HCT116 (cell line): Measurements from ENCODE around the gene CPLX4. TPM values are rescaled to one million over a fixed set of nuclear protein-coding genes. Genes with fewer than 3 reads are reported as not detected.

Source experiments
- ATAC-seq: fragments of 200-7000 bp; cut with Tn5 transposase; 2 replicates; pipeline ENCODE4 v1.9.1; 2020; ENCODE audit warnings: mild to moderate bottlenecking, moderate library complexity
- BruUV-seq: library from RNA; stranded (reverse); fragments of 400-500 nt; replicated peaks from 2 replicates; lab custom pipeline; 2021; lab: Mats Ljungman, UMichigan
- CTCF ChIA-PET: fragments of 300-600 bp; sonication (Branson Sonifier 250); formaldehyde crosslinking; loops from one replicate; lab custom pipeline; 2021; ENCODE audit warnings: antibody characterized with exemption; lab: Charles Lee
- POLR2A ChIA-PET: fragments of 300-600, 350-600 bp; sonication (Branson Sonifier 250); formaldehyde crosslinking; loops from one replicate; lab custom pipeline; 2021; ENCODE audit warnings: antibody characterized with exemption; lab: Charles Lee
- RAD21 ChIA-PET, 2 experiments: fragments of 300-600 bp; sonication (Branson Sonifier 250); formaldehyde crosslinking; loops; one replicate each; lab custom pipeline; 2023; ENCODE audit warnings: low total read pairs in 2 of 2; ENCODE audit not compliant: uncharacterized antibody in 2 of 2, unreplicated experiment in 2 of 2, low non-redundant PET in 1 of 2; lab: Charles Lee
- DNase-seq: peaks from one replicate; pipeline ENCODE4 v3.0.0-alpha.2; 2010; ENCODE audit warnings: low read depth, low spot score
- H2AFZ ChIP-seq: fragments of 200-600 bp; shearing (Covaris generic), sonication (generic); 2 replicates; pipeline ENCODE4 v1.6.1; 2017; ENCODE audit warnings: low read depth, mixed run types, mixed read lengths, antibody characterized with exemption, low read length; ENCODE audit not compliant: poor library complexity, severe bottlenecking
- H3K27ac ChIP-seq: 2 replicates; pipeline ENCODE4 v1.5.1; 2012; ENCODE audit warnings: low read depth, low read length
- H3K27me3 ChIP-seq: fragments of 200-600 bp; sonication (generic); 2 replicates; pipeline ENCODE4 v1.6.1; 2016; ENCODE audit warnings: mixed run types, low read length, mixed read lengths; ENCODE audit not compliant: insufficient read depth
- H3K36me3 ChIP-seq, 2 experiments: fragments of 200-500 bp in 1 of 2; fragments of 200-600 bp in 1 of 2; sonication (Bioruptor generic) in 1 of 2; sonication (generic) in 1 of 2; 2 replicates each; pipeline versions ENCODE4 v1.5.1 to v1.6.1; 2014 to 2016; ENCODE audit warnings: low read length in 2 of 2, inconsistent platforms in 1 of 2, mixed read lengths in 1 of 2, mixed run types in 1 of 2; ENCODE audit not compliant: insufficient read depth in 2 of 2, control insufficient read depth in 1 of 2
- H3K4me1 ChIP-seq, 2 experiments: fragments of 200-600 bp in 1 of 2; sonication (generic) in 1 of 2; 2 replicates each; pipeline versions ENCODE4 v1.5.1 to v1.6.1; 2012 to 2017; ENCODE audit warnings: low read length in 2 of 2, inconsistent platforms in 1 of 2, mild to moderate bottlenecking in 1 of 2, mixed read lengths in 1 of 2, mixed run types in 1 of 2, moderate library complexity in 1 of 2; ENCODE audit not compliant: insufficient read depth in 2 of 2, control insufficient read depth in 1 of 2
- H3K4me2 ChIP-seq: fragments of 200-600 bp; sonication (generic); 2 replicates; pipeline ENCODE4 v1.6.1; 2017; ENCODE audit warnings: mixed run types, low read length, mixed read lengths
- H3K4me3 ChIP-seq, 2 experiments: fragments of 200-600 bp in 1 of 2; sonication (generic) in 1 of 2; replicated peaks in 1 of 2; 2 replicates each; pipeline ENCODE4 v1.5.1; 2011 to 2016; ENCODE audit warnings: low read length in 2 of 2, control low read depth in 1 of 2, low read depth in 1 of 2, mild to moderate bottlenecking in 1 of 2, mixed read lengths in 1 of 2, mixed run types in 1 of 2
- H3K79me2 ChIP-seq: fragments of 200-600 bp; sonication (generic); 2 replicates; pipeline ENCODE4 v1.6.1; 2017; ENCODE audit warnings: mild to moderate bottlenecking, mixed run types, low read length, moderate library complexity, mixed read lengths; ENCODE audit not compliant: insufficient read depth
- H3K9ac ChIP-seq: fragments of 200-600 bp; sonication (generic); 2 replicates; pipeline ENCODE4 v1.6.1; 2016; ENCODE audit warnings: low read length, mixed read lengths
- H3K9me2 ChIP-seq: fragments of 200-600 bp; sonication (generic), shearing (Covaris generic); 2 replicates; pipeline ENCODE4 v1.6.1; 2017; ENCODE audit warnings: mixed run types, mild to moderate bottlenecking, moderate library complexity; ENCODE audit not compliant: insufficient read depth
- H3K9me3 ChIP-seq, 2 experiments: fragments of 200-500 bp in 1 of 2; fragments of 200-600 bp in 1 of 2; sonication (Bioruptor generic) in 1 of 2; sonication (generic) in 1 of 2; 2 replicates each; pipeline ENCODE4 v1.6.1; 2014 to 2017; ENCODE audit warnings: low read length in 2 of 2, mixed read lengths in 2 of 2, inconsistent platforms in 1 of 2, low read depth in 1 of 2, mild to moderate bottlenecking in 1 of 2, mixed run types in 1 of 2, moderate library complexity in 1 of 2; ENCODE audit not compliant: control insufficient read depth in 1 of 2, insufficient read depth in 1 of 2
- H4K20me1 ChIP-seq: fragments of 200-600 bp; sonication (generic), shearing (Covaris generic); 2 replicates; pipeline ENCODE4 v1.6.1; 2017; ENCODE audit warnings: mixed run types, mild to moderate bottlenecking, moderate library complexity; ENCODE audit not compliant: insufficient read depth
- CEBPB ChIP-seq: IDR thresholded peaks from 2 replicates; pipeline ENCODE4 v1.6.1; 2012; ENCODE audit warnings: low read depth
- CTCF ChIP-seq, 3 experiments: fragments of 200-600 bp in 1 of 3; sonication (generic) in 1 of 3; IDR thresholded peaks in 2 of 3; conservative IDR thresholded peaks in 1 of 3; 2 replicates each; pipeline ENCODE4 v1.5.1; 2012 to 2017; ENCODE audit warnings: low read depth in 2 of 3, low read length in 2 of 3, antibody characterized with exemption in 1 of 3, borderline replicate concordance in 1 of 3, control low read depth in 1 of 3, mild to moderate bottlenecking in 1 of 3, mixed read lengths in 1 of 3, mixed run types in 1 of 3, moderate library complexity in 1 of 3; ENCODE audit not compliant: insufficient read depth in 1 of 3
- EGR1 ChIP-seq: IDR thresholded peaks from 2 replicates; pipeline ENCODE4 v1.6.1; 2012; ENCODE audit warnings: low read depth
- EZH2 ChIP-seq: fragments of 200-600 bp; sonication (generic); IDR thresholded peaks from 2 replicates; pipeline ENCODE4 v1.6.1; 2017; ENCODE audit warnings: antibody characterized with exemption, mixed run types
- JUND ChIP-seq: IDR thresholded peaks from 2 replicates; pipeline ENCODE4 v1.6.1; 2012
- MAX ChIP-seq: IDR thresholded peaks from 2 replicates; pipeline ENCODE4 v1.6.1; 2012
- SP1 ChIP-seq: IDR thresholded peaks from 2 replicates; pipeline ENCODE4 v1.6.1; 2012; ENCODE audit warnings: low read depth
- SRF ChIP-seq: IDR thresholded peaks from 2 replicates; pipeline ENCODE4 v1.6.1; 2012; ENCODE audit warnings: low read depth
- TCF7L2 ChIP-seq: IDR thresholded peaks from 2 replicates; pipeline ENCODE4 v1.7.0; 2011; ENCODE audit warnings: borderline replicate concordance, inconsistent platforms; ENCODE audit not compliant: insufficient read depth, insufficient read length; ENCODE audit errors: extremely low read depth
- YY1 ChIP-seq: IDR thresholded peaks from 2 replicates; pipeline ENCODE4 v1.6.1; 2011; ENCODE audit warnings: low read length, low read depth, moderate library complexity, mild to moderate bottlenecking; ENCODE audit not compliant: insufficient replicate concordance; ENCODE audit errors: extremely low read depth
- intact Hi-C: fragments of 100-400 bp; cut with micrococcal nuclease; formaldehyde crosslinking; loops from 2 replicates; pipeline ENCODE4 v1.10.0; 2022
- total RNA-seq: library from RNA; stranded (reverse); gene quantifications from one replicate; pipeline ENCODE4 v1.2.1, GENCODE V29; 2021; ENCODE audit not compliant: unreplicated experiment

Gene CPLX4
- total RNA-seq, 1 experiment from 2014 or later, result not detected

DNA sequence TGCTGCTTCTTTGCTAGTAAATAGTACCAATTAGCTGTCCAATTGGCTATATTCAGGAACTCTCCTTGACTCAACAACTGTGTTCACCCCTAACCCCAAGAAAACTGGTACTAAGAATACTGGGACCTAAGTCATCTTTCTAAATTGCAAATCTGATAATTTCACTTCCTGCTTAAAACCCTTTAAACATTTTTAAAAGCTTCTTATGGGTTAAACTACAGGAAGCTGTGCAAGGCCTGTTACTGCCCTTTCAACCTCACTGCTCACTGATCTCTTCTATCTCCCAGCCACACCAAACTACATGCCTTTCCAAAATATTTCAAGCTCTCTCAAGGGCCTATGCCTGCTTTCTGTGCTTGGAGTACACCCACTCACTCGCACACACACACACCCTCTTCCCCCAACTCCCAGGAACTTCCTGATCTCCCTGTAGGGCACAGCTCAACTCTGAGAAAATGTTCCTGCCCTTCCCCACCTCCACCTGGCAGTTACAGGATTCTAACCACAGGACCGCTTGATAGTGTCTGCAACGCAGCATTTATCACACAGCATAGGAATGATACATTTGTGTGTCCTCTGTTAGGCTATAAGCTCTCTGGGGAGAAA lies 33.9 kb upstream of the CPLX4 start:
- Histone ChIP-seq H3K4me3 (no peak overlapping the region), H3K4me1 (peaks cover 0 to 3% of the 10 kb centered on the region in 2 experiments; a peak in 1 of 4 replicates), H2AFZ (no peak overlapping the region), H3K79me2 (peaks cover 46% of the 10 kb centered on the region), H3K9me3 (no peaks in the 10 kb centered on the region), H4K20me1 (peaks cover 4% of the 10 kb centered on the region; the same call in 1 of the 2 replicates), H3K9ac (no peak overlapping the region), H3K36me3 (peaks cover 68 to 73% of the 10 kb centered on the region in 2 experiments), H3K27me3 (no peaks in the 10 kb centered on the region), H3K9me2 (no peaks in the 10 kb centered on the region), H3K27ac (no peak overlapping the region), H3K4me2 (no peak overlapping the region)
- intact Hi-C loops, result no loop called here
- BruUV-seq, result no TSS peak
- POLR2A ChIA-PET, result no interaction called here
- ATAC-seq, result no peak
- CTCF ChIA-PET, result no interaction called here
- RAD21 ChIA-PET, result no interaction called here
- TF ChIP-seq JUND (no peak), EZH2 (no peak), YY1 (no peak), TCF7L2 (no peak), SP1 (no peak), EGR1 (no peak), CTCF (IDR thresholded peaks at IDR 0.05 in 2 of 3, conservative IDR thresholded peaks at IDR 0.05 in 1 of 3; ENCODE audit: borderline replicate concordance in 1 of 3, insufficient read depth in 1 of 3, low read depth in 2 of 3, low read length in 2 of 3) (no peak), MAX (no peak), CEBPB (no peak), SRF (no peak)
- DNase-seq, result no peak
